NCI-H1048 (cell line): ENCODE results near the gene CCDC184.
"Not testable (repeated sequence)": the region's sequence is repeated elsewhere in the genome, so short reads cannot be mapped to it uniquely, and the experiment has no call there.

Source experiments
- DNase-seq: peaks from one replicate; lab custom pipeline; 2025; lab: John Stamatoyannopoulos, UW

The CCDC184 gene

GRCh38 chr12:48203192-48203591, 19.7 kb downstream of the CCDC184 start, which contains the start of gene OR10AD1:
TSS of gene OR10AD1 (minus strand) at chr12:48203292. CDS start at chr12:48203292, 0 bp downstream.
- DNase-seq, result no peak

- not testable (repeated sequence) for DNase-seq
These were observed 26.1 kb downstream of the CCDC184 start for GRCh38 chr12:48209495-48209894.

GRCh38 chr12:48216785-48217184, 33.3 kb downstream of the CCDC184 start:
- DNase-seq, result no peak

- DNase-seq, result peak; percentile 64
These were observed 36.2 kb downstream of the CCDC184 start for GRCh38 chr12:48219631-48220030.

GRCh38 chr12:48220701-48221100, 37.3 kb downstream of the CCDC184 start:
- no peak for DNase-seq

- no peak for DNase-seq
These were observed 38.2 kb downstream of the CCDC184 start for GRCh38 chr12:48221645-48222044.

GRCh38 chr12:48224533-48224932, 41.1 kb downstream of the CCDC184 start:
- not testable (repeated sequence) for DNase-seq

GRCh38 chr12:48231169-48231958, 47.9 kb downstream of the CCDC184 start:
- DNase-seq, result not testable (repeated sequence)
